ENCODE measurements around the gene UBE2G2.

The UBE2G2 gene

GRCh38 chr21:44815225-44815624 is 13.6 kb upstream of the UBE2G2 start:
- no peak for DNase-seq (ENCODE audit: low spot score)

GRCh38 chr21:44814498-44815023 is 12.9 kb upstream of the UBE2G2 start:
- DNase-seq (ENCODE audit: low spot score), result no peak

GRCh38 chr21:44813727-44814126 is 12.1 kb upstream of the UBE2G2 start:
- no peak for DNase-seq (ENCODE audit: low spot score)

GRCh38 chr21:44813149-44813548 is 11.5 kb upstream of the UBE2G2 start:
- DNase-seq (ENCODE audit: low spot score), result no peak

- DNase-seq (ENCODE audit: low spot score), result no peak
These were observed 11.0 kb upstream of the UBE2G2 start for GRCh38 chr21:44812640-44813039.

- DNase-seq (ENCODE audit: low spot score), result no peak
These were observed 9.2 kb upstream of the UBE2G2 start for GRCh38 chr21:44810779-44811178.

- no peak for DNase-seq (ENCODE audit: low spot score)
These were observed 4.2 kb upstream of the UBE2G2 start for GRCh38 chr21:44805859-44806258.

- DNase-seq (ENCODE audit: low spot score), result no peak
These were observed 3.6 kb upstream of the UBE2G2 start for GRCh38 chr21:44805226-44805625.

GRCh38 chr21:44804762-44805161 is 3.1 kb upstream of the UBE2G2 start:
- no peak for DNase-seq (ENCODE audit: low spot score)

- DNase-seq (ENCODE audit: low spot score), result no peak
These were observed 2.0 kb upstream of the UBE2G2 start for GRCh38 chr21:44803651-44804050.

- DNase-seq (ENCODE audit: low spot score), result no peak
These were observed 955 bp upstream of the UBE2G2 start for GRCh38 chr21:44802396-44803153.

- peak; percentile 59 for DNase-seq (ENCODE audit: low spot score)
These were observed 601 bp downstream of the UBE2G2 start for GRCh38 chr21:44800971-44801467.

GRCh38 chr21:44800103-44800502 is 1.5 kb downstream of the UBE2G2 start:
- DNase-seq (ENCODE audit: low spot score), result peak; percentile 50

- DNase-seq (ENCODE audit: low spot score), result no peak
These were observed 2.0 kb downstream of the UBE2G2 start for GRCh38 chr21:44799646-44800045.

GRCh38 chr21:44797775-44798174 is 3.8 kb downstream of the UBE2G2 start:
- DNase-seq (ENCODE audit: low spot score), result no peak

GRCh38 chr21:44795342-44795741 is 6.3 kb downstream of the UBE2G2 start:
- DNase-seq (ENCODE audit: low spot score), result no peak

- no peak for DNase-seq (ENCODE audit: low spot score)
These were observed 7.8 kb downstream of the UBE2G2 start for GRCh38 chr21:44793592-44794374.

- DNase-seq (ENCODE audit: low spot score), result peak; percentile 81
These were observed 8.7 kb downstream of the UBE2G2 start for GRCh38 chr21:44792702-44793591.

- DNase-seq (ENCODE audit: low spot score), result no peak
These were observed 9.6 kb downstream of the UBE2G2 start for GRCh38 chr21:44791993-44792392.

- no peak for DNase-seq (ENCODE audit: low spot score)
These were observed 10.4 kb downstream of the UBE2G2 start for GRCh38 chr21:44791246-44791645.

GRCh38 chr21:44790368-44790767 is 11.3 kb downstream of the UBE2G2 start:
- DNase-seq (ENCODE audit: low spot score), result no peak

- DNase-seq (ENCODE audit: low spot score), result no peak
These were observed 11.7 kb downstream of the UBE2G2 start for GRCh38 chr21:44789880-44790279.

Data from hematopoietic multipotent progenitor cell treated with erythropoietin and hydrocortisone succinate and interleukin-3 and kit ligand, for 15 days (in vitro differentiated cells).